Sigmoid colon (tissue), 4 donors: Measurements from ENCODE around the gene C5.

ENCODE experiments used
- EP300 ChIP-seq, 4 donors: sonication (generic); formaldehyde crosslinking; IDR thresholded peaks; one replicate each; pipeline ENCODE4 v1.6.1; 2017; ENCODE audit warnings: antibody characterized with exemption in 4 of 4
- POLR2A ChIP-seq, 2 donors: fragments of 450-650 bp; IDR thresholded peaks; one replicate each; pipeline ENCODE4 v1.6.1; 2016; ENCODE audit warnings: antibody characterized with exemption in 2 of 2, mild to moderate bottlenecking in 2 of 2, moderate library complexity in 2 of 2
- TF ChIP-seq, protein P1 (sequence below), 4 experiments: fragments of 450-650 bp in 3 of 4; fragments of 200-600 bp in 1 of 4; IDR thresholded peaks; one replicate each; pipeline ENCODE4 v1.5.1; 2016 to 2019; ENCODE audit warnings: antibody characterized with exemption in 4 of 4, mild to moderate bottlenecking in 3 of 4, moderate library complexity in 2 of 4

DNA sequence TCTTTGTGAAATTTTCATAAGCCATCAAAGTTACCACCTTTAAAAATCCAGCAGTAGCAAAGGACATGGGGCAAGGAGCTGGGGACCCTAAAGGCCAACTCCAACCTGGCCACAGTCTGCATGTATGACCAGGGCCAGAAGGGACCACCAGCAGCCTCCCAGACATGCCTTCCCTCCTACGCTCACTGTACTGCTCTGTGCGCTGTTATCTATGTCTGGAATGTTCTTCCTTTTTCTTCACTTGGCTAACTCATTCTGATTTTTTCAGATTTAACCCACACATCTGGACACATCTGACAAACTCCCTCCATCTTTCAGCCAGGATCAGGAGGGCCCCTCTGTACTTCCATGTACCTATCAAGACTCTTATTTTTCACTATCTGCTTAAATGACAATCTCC, 75.9 kb downstream of the C5 start:
- TF ChIP-seq, protein P1, sequence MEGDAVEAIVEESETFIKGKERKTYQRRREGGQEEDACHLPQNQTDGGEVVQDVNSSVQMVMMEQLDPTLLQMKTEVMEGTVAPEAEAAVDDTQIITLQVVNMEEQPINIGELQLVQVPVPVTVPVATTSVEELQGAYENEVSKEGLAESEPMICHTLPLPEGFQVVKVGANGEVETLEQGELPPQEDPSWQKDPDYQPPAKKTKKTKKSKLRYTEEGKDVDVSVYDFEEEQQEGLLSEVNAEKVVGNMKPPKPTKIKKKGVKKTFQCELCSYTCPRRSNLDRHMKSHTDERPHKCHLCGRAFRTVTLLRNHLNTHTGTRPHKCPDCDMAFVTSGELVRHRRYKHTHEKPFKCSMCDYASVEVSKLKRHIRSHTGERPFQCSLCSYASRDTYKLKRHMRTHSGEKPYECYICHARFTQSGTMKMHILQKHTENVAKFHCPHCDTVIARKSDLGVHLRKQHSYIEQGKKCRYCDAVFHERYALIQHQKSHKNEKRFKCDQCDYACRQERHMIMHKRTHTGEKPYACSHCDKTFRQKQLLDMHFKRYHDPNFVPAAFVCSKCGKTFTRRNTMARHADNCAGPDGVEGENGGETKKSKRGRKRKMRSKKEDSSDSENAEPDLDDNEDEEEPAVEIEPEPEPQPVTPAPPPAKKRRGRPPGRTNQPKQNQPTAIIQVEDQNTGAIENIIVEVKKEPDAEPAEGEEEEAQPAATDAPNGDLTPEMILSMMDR (IDR thresholded peaks at IDR 0.05), result no peak
- TF ChIP-seq POLR2A (IDR thresholded peaks at IDR 0.05) (no peak), EP300 (IDR thresholded peaks at IDR 0.05) (no peak)
